HuH-7 (cell line): Measurements from ENCODE around the gene SSTR5.
A peak's percentile ranks its signal among the peaks of the same experiment; 100 is the strongest.
"Not testable (repeated sequence)": the region's sequence is repeated elsewhere in the genome, so short reads cannot be mapped to it uniquely, and the experiment has no call there.

Experiments
- DNase-seq: peaks from one replicate; pipeline ENCODE4 v3.0.0; 2011; ENCODE audit warnings: low spot score

The SSTR5 gene

GRCh38 chr16:1092685-1093283 lies 20.2 kb downstream of the SSTR5 start:
- not testable (repeated sequence) for DNase-seq

- peak; percentile 51 for DNase-seq
Measured at GRCh38 chr16:1093284-1094123, 21.0 kb downstream of the SSTR5 start.

- DNase-seq = no peak
Measured at GRCh38 chr16:1094124-1094479, 21.6 kb downstream of the SSTR5 start.

- DNase-seq = no peak
Measured at GRCh38 chr16:1094601-1095449, 22.3 kb downstream of the SSTR5 start.

DNA sequence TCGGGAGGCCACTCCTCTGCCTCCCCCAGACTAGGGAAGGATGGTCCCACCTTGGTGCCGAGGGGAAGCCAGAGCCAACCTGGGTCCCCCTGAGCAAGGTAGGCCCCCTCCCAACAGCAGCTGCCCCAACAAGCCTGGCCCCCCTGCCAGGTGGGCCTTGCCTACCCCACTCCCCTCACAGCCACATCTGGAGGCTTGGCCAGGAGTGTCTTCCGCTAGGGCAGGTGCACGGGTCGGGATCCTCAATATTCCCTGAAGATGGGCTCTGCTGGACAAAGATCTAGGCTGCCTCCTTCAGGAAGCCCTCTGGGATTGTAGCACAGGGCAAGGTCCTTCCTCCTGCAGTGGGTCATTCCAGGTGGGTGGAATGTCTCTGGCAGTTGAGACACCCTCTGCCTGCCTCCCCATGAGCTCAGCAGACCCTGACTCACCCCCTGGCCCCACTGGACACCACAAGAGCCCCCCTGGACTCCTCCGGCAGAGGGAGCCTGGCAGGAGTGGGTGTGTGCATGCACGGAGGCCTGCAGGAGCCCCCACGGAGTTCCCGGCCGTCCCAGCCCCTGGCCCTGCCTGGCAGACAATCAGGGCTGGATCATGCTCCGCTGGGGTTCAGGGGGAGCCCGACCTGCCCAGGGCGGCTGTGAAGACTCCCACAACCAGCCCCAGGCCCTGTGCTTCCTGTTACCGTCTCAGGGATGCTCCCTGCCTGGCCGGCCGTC lies 23.1 kb downstream of the SSTR5 start:
- no peak for DNase-seq

DNA sequence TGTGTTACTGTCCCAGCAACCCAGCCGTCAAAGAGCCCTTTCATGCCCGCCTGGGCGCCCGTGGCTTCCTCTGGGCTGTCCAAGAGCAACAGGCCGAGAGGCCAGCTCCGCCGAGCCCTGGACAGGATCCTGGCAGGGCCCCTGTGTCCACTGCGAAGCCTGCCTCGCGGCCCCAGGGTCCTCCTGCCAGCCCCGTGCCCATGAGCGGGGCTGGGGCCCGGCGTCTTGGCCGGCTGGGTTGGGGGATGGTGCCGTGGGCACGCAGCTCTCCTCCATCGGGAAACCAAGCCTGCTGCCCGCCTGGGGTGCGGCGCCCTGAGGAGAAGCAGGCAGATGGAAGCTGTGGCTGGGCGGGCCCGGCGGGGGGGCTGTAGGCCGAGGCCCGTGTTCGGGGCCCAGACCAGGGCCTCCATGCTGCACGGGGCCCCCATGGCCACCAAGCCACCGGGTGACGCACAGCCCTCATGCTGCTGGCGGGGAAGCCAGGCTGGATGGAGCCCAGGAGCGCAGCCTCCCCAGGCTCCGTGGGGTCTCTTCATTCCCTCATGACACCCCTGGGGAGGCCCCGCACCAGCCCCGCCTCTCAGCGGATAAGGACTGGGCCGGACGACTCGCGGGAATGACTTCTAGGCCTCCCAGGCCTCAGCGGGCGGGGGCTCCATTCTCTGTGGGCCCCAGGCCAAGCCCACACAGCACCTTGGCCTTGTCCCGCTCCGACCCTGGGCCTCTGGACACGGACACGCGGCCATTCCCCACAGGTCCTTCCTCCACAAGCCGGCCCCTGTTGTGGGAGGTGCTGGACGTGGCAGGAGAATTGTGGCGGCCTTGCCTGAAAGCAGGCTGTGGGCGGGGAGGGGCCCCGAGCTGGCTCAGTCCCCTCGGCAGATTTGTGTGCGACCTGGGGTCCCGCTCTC lies 23.9 kb downstream of the SSTR5 start, which contains the start of gene C1QTNF8:
Gene C1QTNF8, minus strand, starts transcription at position 76 of the 914 bp plus-strand sequence. CDS start 1,322 bp downstream, outside the sequence.
- no peak for DNase-seq

DNA sequence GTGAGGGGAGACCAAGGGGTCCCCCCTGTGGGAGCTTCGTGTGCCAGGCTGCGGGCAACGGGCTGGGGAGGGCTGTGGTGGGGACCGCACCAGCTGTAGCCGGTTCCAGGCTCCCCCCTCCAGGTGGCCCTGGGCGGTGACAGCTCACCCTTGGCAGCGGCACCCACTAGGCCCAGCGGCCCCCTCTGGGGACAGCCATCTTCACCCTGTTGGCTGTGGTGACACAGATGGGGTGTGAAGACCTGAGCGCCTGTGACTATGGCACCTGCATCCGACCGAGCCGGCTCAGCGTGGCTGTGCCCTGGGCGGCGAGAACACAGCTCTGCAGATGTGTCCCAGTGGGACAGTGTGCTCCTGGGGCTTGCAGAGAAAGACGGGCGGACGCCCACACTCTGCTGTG lies 24.6 kb downstream of the SSTR5 start:
- no peak for DNase-seq

DNA sequence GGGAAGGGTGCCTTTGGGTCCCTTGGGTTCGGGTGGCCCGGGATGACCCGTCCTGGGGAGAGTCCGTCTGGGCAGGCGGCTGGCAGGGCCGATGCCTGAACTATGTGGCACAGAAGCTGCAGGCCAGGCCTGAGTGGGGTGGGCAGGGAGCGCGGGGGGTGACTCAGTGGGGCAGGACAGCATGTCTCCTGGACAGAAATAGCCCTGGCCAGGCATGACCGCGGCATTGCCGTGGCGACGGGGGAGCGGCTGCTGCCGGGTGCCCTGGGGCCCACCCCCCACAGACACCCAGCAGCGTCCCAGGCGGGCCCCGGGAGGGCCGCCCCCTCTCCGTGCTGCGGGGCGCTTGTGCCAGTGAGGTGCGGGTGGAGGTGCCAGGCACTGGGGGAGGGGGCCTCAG lies 25.3 kb downstream of the SSTR5 start:
- DNase-seq = no peak

DNA sequence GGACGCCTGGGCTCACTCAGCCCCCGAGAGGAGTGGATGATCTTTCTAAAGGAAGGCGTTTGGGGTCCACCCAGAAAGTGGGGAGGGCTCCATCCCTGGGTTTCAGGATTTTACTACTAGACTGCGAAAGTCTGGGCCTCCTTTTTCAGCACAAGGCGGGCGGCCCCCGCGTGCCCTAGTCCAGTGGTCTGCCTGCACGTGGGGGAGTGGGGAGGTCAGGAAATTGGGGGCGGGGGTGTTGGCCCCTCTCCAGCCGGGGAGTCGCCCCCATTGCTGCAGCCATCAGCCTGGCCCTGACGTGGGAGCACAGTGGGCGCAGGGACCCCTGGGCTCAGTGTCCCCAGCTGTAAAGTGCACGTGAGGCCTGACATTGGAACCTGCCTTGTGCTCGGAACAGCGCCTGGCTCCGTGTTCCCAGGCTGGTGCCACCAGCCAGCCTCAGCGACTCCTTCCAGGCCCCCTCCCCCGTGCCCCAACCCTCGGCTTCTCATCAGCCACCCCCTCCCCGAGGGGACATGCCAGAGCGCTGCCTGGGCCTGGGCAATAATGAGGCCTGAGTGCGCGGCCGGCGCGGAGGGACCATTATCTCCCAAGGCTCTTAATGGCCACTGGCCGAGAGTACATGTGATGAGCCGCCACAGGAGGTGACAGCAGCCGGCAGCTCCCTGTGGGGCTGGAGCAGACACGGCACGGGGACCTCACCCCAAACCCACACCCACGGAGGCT lies 25.9 kb downstream of the SSTR5 start:
- DNase-seq = no peak

DNA sequence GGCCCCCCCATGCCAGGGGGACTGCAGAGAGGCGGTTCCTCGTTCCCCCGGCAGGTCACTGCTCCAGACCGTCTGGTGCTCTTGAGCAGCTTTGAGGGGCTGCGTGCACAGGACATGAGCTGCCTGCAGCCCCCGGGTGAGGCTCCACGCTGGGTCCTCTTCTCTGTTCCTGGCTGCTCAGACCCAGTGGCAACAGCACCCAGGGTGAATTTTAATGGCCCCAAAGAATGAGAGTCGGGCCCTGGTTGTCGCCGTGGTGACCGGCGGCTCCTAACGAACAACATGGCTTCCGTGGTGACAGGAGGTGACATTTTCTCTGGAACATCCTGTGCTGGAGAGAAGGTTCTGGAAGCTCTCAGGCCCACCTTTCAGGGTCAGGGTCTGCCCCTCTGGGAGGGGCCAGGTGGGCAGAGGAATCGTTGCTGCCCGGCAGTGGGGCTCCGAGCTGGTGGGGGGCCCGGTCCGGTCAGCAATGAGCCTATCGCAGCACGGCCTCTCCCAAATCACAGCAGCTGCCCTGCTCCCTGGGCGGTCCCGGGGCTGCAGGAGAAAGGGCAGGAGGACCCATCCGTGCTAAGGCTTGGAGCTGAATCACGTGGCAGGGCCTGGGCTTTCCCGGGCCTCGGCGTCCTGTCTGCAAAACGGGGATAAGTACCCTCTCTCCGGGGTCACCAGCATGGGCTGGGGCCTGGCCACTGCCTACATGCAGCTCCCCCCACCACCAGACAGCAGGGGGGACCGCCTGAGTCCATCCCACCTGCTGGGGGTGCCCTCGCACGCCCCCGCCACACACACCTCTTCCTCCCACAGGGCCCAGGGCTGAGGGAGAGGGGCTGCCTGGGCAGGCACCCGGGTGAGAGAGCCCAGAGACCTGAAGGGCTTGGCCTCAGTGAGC lies 26.9 kb downstream of the SSTR5 start:
- DNase-seq = no peak

DNA sequence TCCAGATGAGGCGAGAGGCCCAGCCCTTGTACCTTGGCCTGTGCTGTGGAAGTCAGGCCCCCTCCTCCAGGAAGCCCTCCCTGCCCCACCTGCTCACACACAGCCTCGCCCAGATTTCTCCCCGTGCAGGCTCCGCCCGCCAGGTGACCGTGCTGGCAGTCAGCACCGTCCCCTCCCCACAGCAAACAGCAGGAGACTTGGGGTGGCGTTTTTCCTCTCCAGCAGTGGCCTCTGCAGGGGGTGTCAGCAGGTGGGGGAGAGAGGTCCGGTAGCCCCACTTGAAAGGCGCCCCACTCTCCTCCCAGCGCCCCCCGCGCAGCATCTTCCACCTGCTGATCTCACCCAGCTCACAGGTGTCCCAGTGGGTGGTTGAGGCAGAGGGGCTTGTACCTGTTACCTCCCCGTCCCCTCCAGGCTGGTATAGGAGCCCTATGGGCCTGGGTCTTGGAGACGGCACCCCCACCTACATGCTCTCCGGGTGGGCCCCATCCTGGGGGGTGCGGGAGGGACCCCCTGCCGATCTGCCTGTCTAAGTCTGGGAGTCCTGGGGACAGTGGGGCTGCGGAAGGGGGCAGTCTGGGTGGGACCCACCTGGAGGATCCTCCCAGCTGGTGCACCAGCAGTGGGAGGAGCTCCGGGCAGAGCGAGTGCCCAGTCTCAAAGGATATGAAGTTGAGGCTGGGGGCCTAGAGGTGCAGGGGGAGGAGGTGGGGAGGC lies 27.7 kb downstream of the SSTR5 start:
- no peak for DNase-seq

GRCh38 chr16:1101133-1101532 lies 28.6 kb downstream of the SSTR5 start:
- DNase-seq = no peak

- no peak for DNase-seq
Measured at GRCh38 chr16:1101573-1102332, 29.2 kb downstream of the SSTR5 start.

GRCh38 chr16:1102333-1102700 lies 29.8 kb downstream of the SSTR5 start:
- no peak for DNase-seq

DNA sequence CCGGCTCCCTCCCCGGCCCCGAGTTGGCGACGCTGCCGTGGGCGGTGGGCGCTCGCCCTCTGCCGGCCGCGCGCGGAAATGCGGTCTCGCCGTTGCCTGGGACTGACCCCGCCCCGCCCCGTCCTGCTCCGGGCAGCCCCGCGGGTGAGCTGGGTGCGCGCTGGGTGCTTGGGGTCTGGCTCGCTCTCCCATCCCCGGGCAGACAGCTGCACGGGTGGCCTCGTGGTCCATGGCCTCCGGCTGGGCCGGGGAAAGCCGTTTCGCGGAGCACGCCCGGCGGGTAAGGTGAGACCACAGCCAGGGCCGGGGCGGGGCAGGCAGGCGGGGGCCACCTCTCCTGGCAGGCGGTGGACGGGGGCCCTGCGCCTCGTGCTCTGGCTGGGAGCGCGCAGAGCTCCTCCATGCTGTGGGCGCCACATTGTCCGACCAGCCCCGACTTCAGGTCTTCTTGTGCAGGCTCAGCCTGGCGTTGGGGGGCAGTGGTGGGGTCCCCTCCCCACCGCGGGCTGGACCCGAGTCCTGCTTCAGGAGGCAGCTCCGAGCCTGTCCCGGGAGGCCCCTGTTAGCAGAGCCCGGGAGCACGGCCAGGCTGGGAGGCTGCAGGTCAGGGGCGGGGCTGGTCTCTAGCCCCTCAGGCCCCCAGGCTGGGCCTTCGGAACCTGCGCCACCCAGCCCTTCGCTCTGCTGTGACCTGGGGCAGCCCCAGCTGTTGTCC lies 30.5 kb downstream of the SSTR5 start:
- DNase-seq = peak; percentile 74

DNA sequence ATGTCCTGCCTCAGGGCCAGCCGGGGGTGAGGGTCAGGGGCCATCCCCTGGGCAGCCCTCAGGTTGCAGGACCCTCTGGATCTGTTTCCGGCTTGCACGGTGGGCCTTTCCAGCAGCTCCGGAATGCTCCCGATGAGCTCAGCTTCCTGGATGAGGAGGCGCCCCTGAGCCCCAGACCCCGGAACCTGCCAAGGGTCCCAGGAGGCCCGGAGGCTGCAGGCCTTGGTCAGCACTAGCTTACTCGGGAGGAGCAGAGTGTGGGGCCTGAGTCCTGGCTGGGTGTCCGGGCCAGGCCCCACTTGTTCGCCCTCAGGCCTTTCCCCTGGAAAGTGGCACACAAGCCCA lies 31.1 kb downstream of the SSTR5 start:
- DNase-seq = no peak

GRCh38 chr16:1105888-1106620 lies 33.5 kb downstream of the SSTR5 start:
- peak; percentile 85 for DNase-seq
